Caco-2 (cell line): ENCODE measurements around the gene LIMA1. TPM values are rescaled to one million over a fixed set of nuclear protein-coding genes. Genes with fewer than 3 reads are reported as not detected.

Experiments used
- BruUV-seq: library from RNA; stranded (reverse); fragments of 400-500 nt; replicated peaks from 2 replicates; lab custom pipeline; 2021; lab: Mats Ljungman, UMichigan
- CTCF ChIA-PET: fragments of 300-600 bp; sonication (Branson Sonifier 250); formaldehyde crosslinking; loops from one replicate; lab custom pipeline; 2022; ENCODE audit warnings: antibody characterized with exemption; lab: Charles Lee
- POLR2A ChIA-PET: fragments of 300-600 bp; sonication (Branson Sonifier 250); formaldehyde crosslinking; loops from one replicate; lab custom pipeline; 2022; ENCODE audit warnings: antibody characterized with exemption; lab: Charles Lee
- DNase-seq, 2 experiments: peaks; one replicate each; pipeline versions ENCODE4 v3.0.0 to v3.0.0-alpha.2; 2020 to 2022
- H3K27me3 ChIP-seq: replicated peaks from 2 replicates; pipeline ENCODE4 v1.6.0; 2011; ENCODE audit warnings: low read length; ENCODE audit not compliant: control insufficient read depth, insufficient read depth
- H3K36me3 ChIP-seq: 2 replicates; pipeline ENCODE4 v1.5.1; 2011; ENCODE audit warnings: low read length; ENCODE audit not compliant: control insufficient read depth, insufficient read depth
- H3K4me1 ChIP-seq: fragments of 250-450 bp; sonication (Bioruptor Pico); 2 replicates; pipeline ENCODE4 v1.5.1; 2020; ENCODE audit warnings: mild to moderate bottlenecking
- H3K4me3 ChIP-seq: 2 replicates; pipeline ENCODE4 v1.5.1; 2011; ENCODE audit warnings: low read depth, mild to moderate bottlenecking, control low read depth, low read length
- H3K9me3 ChIP-seq: fragments of 250-450 bp; sonication (Bioruptor Pico); 2 replicates; pipeline ENCODE4 v1.5.1; 2020; ENCODE audit warnings: mild to moderate bottlenecking, moderate library complexity
- H3K27ac Mint-ChIP-seq: one replicate; pipeline ENCODE4 v1.8.0; 2022; ENCODE audit warnings: mixed read lengths; ENCODE audit not compliant: unreplicated experiment
- H3K27me3 Mint-ChIP-seq: one replicate; pipeline ENCODE4 v1.8.0; 2022; ENCODE audit warnings: mixed read lengths; ENCODE audit not compliant: insufficient read depth, unreplicated experiment
- H3K36me3 Mint-ChIP-seq: one replicate; pipeline ENCODE4 v1.8.0; 2022; ENCODE audit warnings: mild to moderate bottlenecking, mixed read lengths; ENCODE audit not compliant: insufficient read depth, unreplicated experiment
- H3K4me1 Mint-ChIP-seq: one replicate; pipeline ENCODE4 v1.8.0; 2022; ENCODE audit warnings: low read depth, mixed read lengths; ENCODE audit not compliant: unreplicated experiment
- H3K4me3 Mint-ChIP-seq: one replicate; pipeline ENCODE4 v1.8.0; 2022; ENCODE audit warnings: mild to moderate bottlenecking, moderate library complexity, mixed read lengths; ENCODE audit not compliant: unreplicated experiment
- H3K9me3 Mint-ChIP-seq: one replicate; pipeline ENCODE4 v1.8.0; 2022; ENCODE audit warnings: mixed read lengths; ENCODE audit not compliant: unreplicated experiment
- CTCF ChIP-seq, 2 experiments: fragments of 200-600 bp in 1 of 2; IDR thresholded peaks; 1 replicate in 1 of 2; 2 replicates in 1 of 2; pipeline versions ENCODE4 v1.5.1 to v1.8.0; 2011 to 2022; ENCODE audit warnings: antibody characterized with exemption in 1 of 2, control low read depth in 1 of 2, inconsistent platforms in 1 of 2, low read depth in 1 of 2, low read length in 1 of 2, mild to moderate bottlenecking in 1 of 2, moderate library complexity in 1 of 2; ENCODE audit not compliant: insufficient read depth in 1 of 2, severe bottlenecking in 1 of 2, unreplicated experiment in 1 of 2
- intact Hi-C: fragments of 100-400 bp; cut with micrococcal nuclease; formaldehyde crosslinking; loops from one replicate; pipeline ENCODE4 v1.10.0; 2022; ENCODE audit not compliant: unreplicated experiment
- total RNA-seq: library from RNA; stranded (reverse); gene quantifications from 2 replicates; pipeline ENCODE4 v1.2.3, GENCODE V29; 2022

The LIMA1 gene
- total RNA-seq, 1 experiment from 2014 or later, result 50.3 TPM

- Mint-ChIP-seq H3K4me3 (no peak overlapping the region), H3K9me3 (no peaks in the 10 kb centered on the region), H3K27ac (no peak overlapping the region), H3K27me3 (no peaks in the 10 kb centered on the region), H3K36me3 (peaks cover 48% of the 10 kb centered on the region), H3K4me1 (no peaks in the 10 kb centered on the region)
- DNase-seq, result no peak
- ChIA-PET POLR2A (interaction anchor here (0.6 kb wide), 1 partner anchor 59 kb away, joined by 9 read pairs; no protein-coding TSS in a partner anchor), CTCF (interaction anchor here (0.7 to 1.5 kb wide), 10 partner anchors 9 to 139 kb away, joined by 3 to 13 read pairs (median 4); partner anchors contain the start of genes CERS5 and COX14)
- Histone ChIP-seq H3K4me3 (no peak overlapping the region), H3K36me3 (peaks cover 4% of the 10 kb centered on the region; the same call in 1 of the 2 replicates), H3K9me3 (no peaks in the 10 kb centered on the region), H3K27me3 (no peaks in the 10 kb centered on the region), H3K4me1 (peaks cover 6% of the 10 kb centered on the region; the same call in 1 of the 2 replicates)
- intact Hi-C loops, result loop anchor here (1.0 to 2.0 kb wide), 5 partner anchors 43 to 209 kb away; no protein-coding TSS in a partner anchor
- no TSS peak for BruUV-seq
- no peak for TF ChIP-seq CTCF (IDR thresholded peaks at IDR 0.05; ENCODE audit: insufficient read depth in 1 of 2, low read depth in 1 of 2, low read length in 1 of 2, severe bottlenecking in 1 of 2, unreplicated experiment in 1 of 2)
These were observed 107.6 kb downstream of the LIMA1 start for GRCh38 chr12:50175716-50176026.

- POLR2A ChIA-PET, result interaction anchor here (0.6 kb wide), 1 partner anchor 60 kb away, joined by 9 read pairs; no protein-coding TSS in a partner anchor
- DNase-seq, result peak in 1 of 2 experiments; percentile 80
- H3K36me3 ChIP-seq, result peaks cover 4% of the 10 kb centered on the region; the same call in 1 of the 2 replicates
- BruUV-seq, result no TSS peak
- peaks cover 4% of the 10 kb centered on the region for H3K9me3 ChIP-seq
- CTCF ChIA-PET, result interaction anchor here (0.6 to 1.5 kb wide), 11 partner anchors 8 to 139 kb away, joined by 3 to 13 read pairs (median 4); partner anchors contain the start of genes CERS5 and COX14
- no peak overlapping the region for H3K4me3 ChIP-seq
- TF ChIP-seq CTCF (IDR thresholded peaks at IDR 0.05; ENCODE audit: insufficient read depth in 1 of 2, low read depth in 1 of 2, low read length in 1 of 2, severe bottlenecking in 1 of 2, unreplicated experiment in 1 of 2), result peak; percentile 45 to 72
- Mint-ChIP-seq H3K4me1 (no peaks in the 10 kb centered on the region), H3K9me3 (no peaks in the 10 kb centered on the region), H3K36me3 (peaks cover 46% of the 10 kb centered on the region), H3K27me3 (no peaks in the 10 kb centered on the region), H3K27ac (no peak overlapping the region), H3K4me3 (no peak overlapping the region)
- intact Hi-C loops, result loop anchor here (1.0 to 2.0 kb wide), 5 partner anchors 43 to 208 kb away; no protein-coding TSS in a partner anchor
- H3K4me1 ChIP-seq, result peaks cover 6% of the 10 kb centered on the region; the same call in 1 of the 2 replicates
- no peaks in the 10 kb centered on the region for H3K27me3 ChIP-seq
These were observed 108.2 kb downstream of the LIMA1 start for GRCh38 chr12:50174971-50175715.
